PC-3 (cell line): ENCODE results near the gene CALM3. TPM values are rescaled to one million over a fixed set of nuclear protein-coding genes. Genes with fewer than 3 reads are reported as not detected.

Experiments
- ATAC-seq: fragments of 200-7000 bp; cut with Tn5 transposase; 2 replicates; pipeline ENCODE4 v1.9.1; 2020; ENCODE audit warnings: mild to moderate bottlenecking, moderate library complexity
- BruUV-seq: library from RNA; stranded (reverse); fragments of 400-500 nt; replicated peaks from 2 replicates; lab custom pipeline; 2021; lab: Mats Ljungman, UMichigan
- CTCF ChIA-PET: fragments of 300-600 bp; sonication (Branson Sonifier 250); formaldehyde crosslinking; loops from one replicate; lab custom pipeline; 2022; ENCODE audit warnings: antibody characterized with exemption; lab: Charles Lee
- POLR2A ChIA-PET: fragments of 300-600 bp; sonication (Branson Sonifier 250); formaldehyde crosslinking; loops from one replicate; lab custom pipeline; 2022; ENCODE audit warnings: antibody characterized with exemption; ENCODE audit not compliant: unreplicated experiment; lab: Charles Lee
- DNase-seq: peaks from one replicate; pipeline ENCODE4 v3.0.0-alpha.2; 2015
- H2AFZ ChIP-seq: fragments of 300-600 bp; sonication (generic); 2 replicates; pipeline ENCODE4 v1.6.0; 2016; ENCODE audit warnings: antibody characterized with exemption, low read length
- H3F3A ChIP-seq: fragments of 300-600 bp; sonication (generic); one replicate; pipeline ENCODE4 v1.6.0; 2017; ENCODE audit warnings: antibody characterized with exemption, low read length, control low read depth, mild to moderate bottlenecking; ENCODE audit not compliant: unreplicated experiment
- H3K27ac ChIP-seq: fragments of 300-600 bp; sonication (generic); 2 replicates; pipeline ENCODE4 v1.5.1; 2016; ENCODE audit warnings: mild to moderate bottlenecking, low read length
- H3K27me3 ChIP-seq: fragments of 300-600 bp; sonication (generic); 2 replicates; pipeline ENCODE4 v1.6.1; 2016; ENCODE audit warnings: low read length, mixed read lengths
- H3K36me3 ChIP-seq: fragments of 300-600 bp; sonication (generic); 2 replicates; pipeline ENCODE4 v1.6.1; 2016; ENCODE audit warnings: low read depth, mixed run types, low read length, mixed read lengths
- H3K4me1 ChIP-seq: fragments of 300-600 bp; sonication (generic); 2 replicates; pipeline ENCODE4 v1.5.1; 2016; ENCODE audit warnings: low read length; ENCODE audit not compliant: insufficient read depth
- H3K4me2 ChIP-seq: fragments of 300-600 bp; sonication (generic); 2 replicates; pipeline ENCODE4 v1.6.0; 2016; ENCODE audit warnings: low read length
- H3K4me3 ChIP-seq: fragments of 300-600 bp; sonication (generic); 2 replicates; pipeline ENCODE4 v1.5.1; 2016; ENCODE audit warnings: mild to moderate bottlenecking, low read length, mixed read lengths
- H3K79me2 ChIP-seq: fragments of 300-600 bp; sonication (generic); 2 replicates; pipeline ENCODE4 v1.6.1; 2017; ENCODE audit warnings: low read length, mixed read lengths
- H3K9ac ChIP-seq: fragments of 300-600 bp; sonication (generic); 2 replicates; pipeline ENCODE4 v1.6.0; 2016; ENCODE audit warnings: mild to moderate bottlenecking, low read length
- H3K9me2 ChIP-seq: fragments of 300-600 bp; sonication (generic); replicated peaks from 2 replicates; pipeline ENCODE4 v1.6.1; 2016; ENCODE audit warnings: mixed run types, low read length, mixed read lengths
- H3K9me3 ChIP-seq: fragments of 300-600 bp; sonication (generic); 2 replicates; pipeline ENCODE4 v1.6.1; 2016; ENCODE audit warnings: low read length, mixed read lengths
- H4K20me1 ChIP-seq: fragments of 300-600 bp; sonication (generic); 2 replicates; pipeline ENCODE4 v1.6.1; 2016; ENCODE audit warnings: low read length, mixed read lengths
- CTCF ChIP-seq: fragments of 300-600 bp; sonication (generic); conservative IDR thresholded peaks from 2 replicates; pipeline ENCODE4 v1.5.1; 2017; ENCODE audit warnings: antibody characterized with exemption, low read depth, mild to moderate bottlenecking, low read length
- EZH2 ChIP-seq: fragments of 300-600 bp; sonication (generic); IDR thresholded peaks from one replicate; pipeline ENCODE4 v1.6.1; 2017; ENCODE audit warnings: antibody characterized with exemption, mild to moderate bottlenecking, low read length; ENCODE audit not compliant: unreplicated experiment
- EZH2phosphoT487 ChIP-seq: fragments of 300-600 bp; sonication (generic); IDR thresholded peaks from 2 replicates; pipeline ENCODE4 v1.6.1; 2018; ENCODE audit warnings: mild to moderate bottlenecking, antibody characterized with exemption, low read length, borderline replicate concordance
- intact Hi-C: fragments of 100-400 bp; cut with micrococcal nuclease; formaldehyde crosslinking; loops from 2 replicates; pipeline ENCODE4 v1.9.0; 2023
- total RNA-seq: library from RNA; depleted of rRNA; stranded (reverse); fragments of >200 nt; gene quantifications from 2 replicates; pipeline ENCODE4 v1.2.3, GENCODE V29; 2014

Gene CALM3
- total RNA-seq, 1 experiment from 2014 or later = 160 TPM

GRCh38 chr19:46603195-46603637 is 2.1 kb downstream of the CALM3 start:
- CTCF ChIA-PET = no interaction called here
- H3K79me2 ChIP-seq = peaks cover 44% of the 10 kb centered on the region
- H3K4me1 ChIP-seq = peaks cover 13% of the 10 kb centered on the region
- no TSS peak for BruUV-seq
- intact Hi-C loops = no loop called here
- peaks cover 25% of the 10 kb centered on the region for H4K20me1 ChIP-seq
- H3F3A ChIP-seq = no peaks in the 10 kb centered on the region
- POLR2A ChIA-PET = no interaction called here
- peak overlapping the region; percentile 98 for H3K4me2 ChIP-seq
- H3K4me3 ChIP-seq = peak overlapping the region; percentile 100
- no peak overlapping the region for H3K27ac ChIP-seq
- peak overlapping the region; percentile 99; the same call in 1 of the 2 replicates for H3K9ac ChIP-seq
- TF ChIP-seq EZH2 (no peak), CTCF (no peak), EZH2phosphoT487 (no peak)
- H2AFZ ChIP-seq = no peak overlapping the region
- no peaks in the 10 kb centered on the region for H3K9me2 ChIP-seq
- peaks cover 13% of the 10 kb centered on the region; the same call in 1 of the 2 replicates for H3K36me3 ChIP-seq
- ATAC-seq (no peak), DNase-seq (no peak)
- no peaks in the 10 kb centered on the region for H3K9me3 ChIP-seq
- H3K27me3 ChIP-seq = no peaks in the 10 kb centered on the region

GRCh38 chr19:46603752-46604231 is 2.7 kb downstream of the CALM3 start:
- peaks cover 13% of the 10 kb centered on the region; the same call in 1 of the 2 replicates for H3K36me3 ChIP-seq
- H3K9ac ChIP-seq = no peak overlapping the region
- no peaks in the 10 kb centered on the region for H3F3A ChIP-seq
- intact Hi-C loops = no loop called here
- peaks cover 44% of the 10 kb centered on the region for H3K79me2 ChIP-seq
- CTCF ChIA-PET = no interaction called here
- DNase-seq (no peak), ATAC-seq (no peak)
- TF ChIP-seq CTCF (no peak), EZH2phosphoT487 (no peak), EZH2 (no peak)
- BruUV-seq = no TSS peak
- no peak overlapping the region for H3K27ac ChIP-seq
- no peaks in the 10 kb centered on the region for H3K27me3 ChIP-seq
- no peaks in the 10 kb centered on the region for H3K9me3 ChIP-seq
- POLR2A ChIA-PET = no interaction called here
- H3K4me1 ChIP-seq = peaks cover 13% of the 10 kb centered on the region
- peaks cover 25% of the 10 kb centered on the region for H4K20me1 ChIP-seq
- H3K9me2 ChIP-seq = no peaks in the 10 kb centered on the region
- peak overlapping the region; percentile 98 for H3K4me2 ChIP-seq
- H2AFZ ChIP-seq = no peak overlapping the region
- H3K4me3 ChIP-seq = peak overlapping the region; percentile 100; the same call in 1 of the 2 replicates

GRCh38 chr19:46604781-46605355 is 3.7 kb downstream of the CALM3 start:
- intact Hi-C loops = no loop called here
- peaks cover 44% of the 10 kb centered on the region for H3K79me2 ChIP-seq

More at GRCh38 chr19:46604781-46605355, 3.7 kb downstream of the CALM3 start:
- Histone ChIP-seq H3F3A (no peaks in the 10 kb centered on the region), H3K4me3 (no peak overlapping the region), H3K27me3 (no peaks in the 10 kb centered on the region), H3K9me2 (no peaks in the 10 kb centered on the region), H4K20me1 (peaks cover 25% of the 10 kb centered on the region), H3K36me3 (peaks cover 13% of the 10 kb centered on the region; the same call in 1 of the 2 replicates), H3K9ac (no peak overlapping the region), H3K9me3 (no peaks in the 10 kb centered on the region), H3K4me1 (peaks cover 13% of the 10 kb centered on the region), H2AFZ (no peak overlapping the region), H3K27ac (no peak overlapping the region), H3K4me2 (no peak overlapping the region)
- BruUV-seq = no TSS peak
- TF ChIP-seq EZH2phosphoT487 = no peak
- TF ChIP-seq EZH2 = no peak
- TF ChIP-seq CTCF = no peak
- ChIA-PET CTCF (no interaction called here), POLR2A (no interaction called here)
- no peak for DNase-seq
- ATAC-seq = no peak
